Measurements from ENCODE around the gene POU6F1.

The POU6F1 gene

GRCh38 chr12:51209259-51209658 is 8.6 kb downstream of the POU6F1 start:
- Histone ChIP-seq H3K27ac (no peak overlapping the region), H3K4me2 (ENCODE audit: low read length) (no peak overlapping the region), H3K4me3 (ENCODE audit: low read depth, low read length) (no peak overlapping the region), H2AFZ (no peak overlapping the region), H3K36me3 (ENCODE audit: control insufficient read depth, insufficient read depth, low read length) (no peaks in the 10 kb centered on the region), H3K27me3 (ENCODE audit: control insufficient read depth, insufficient read depth, low read length) (no peaks in the 10 kb centered on the region), H3K9ac (no peak overlapping the region), H3K4me1 (no peaks in the 10 kb centered on the region), H3K9me3 (ENCODE audit: control insufficient read depth, low read length) (no peaks in the 10 kb centered on the region), H3K79me2 (no peaks in the 10 kb centered on the region)
- no peak for TF ChIP-seq CTCF (IDR thresholded peaks at IDR 0.05)

GRCh38 chr12:51208016-51208660 is 9.7 kb downstream of the POU6F1 start:
- Histone ChIP-seq H3K27ac (no peak overlapping the region), H2AFZ (no peak overlapping the region), H3K9ac (no peak overlapping the region), H3K4me2 (ENCODE audit: low read length) (no peak overlapping the region), H3K9me3 (ENCODE audit: control insufficient read depth, low read length) (no peaks in the 10 kb centered on the region), H3K4me3 (ENCODE audit: low read depth, low read length) (no peak overlapping the region), H3K36me3 (ENCODE audit: control insufficient read depth, insufficient read depth, low read length) (no peaks in the 10 kb centered on the region), H3K79me2 (no peaks in the 10 kb centered on the region), H3K27me3 (ENCODE audit: control insufficient read depth, insufficient read depth, low read length) (no peaks in the 10 kb centered on the region), H3K4me1 (no peaks in the 10 kb centered on the region)
- TF ChIP-seq CTCF (IDR thresholded peaks at IDR 0.05): no peak

GRCh38 chr12:51205350-51205749 is 12.5 kb downstream of the POU6F1 start:
- Histone ChIP-seq H3K4me2 (ENCODE audit: low read length) (no peak overlapping the region), H3K4me1 (no peaks in the 10 kb centered on the region), H3K9ac (no peak overlapping the region), H3K4me3 (ENCODE audit: low read depth, low read length) (no peak overlapping the region), H3K27me3 (ENCODE audit: control insufficient read depth, insufficient read depth, low read length) (no peaks in the 10 kb centered on the region), H3K9me3 (ENCODE audit: control insufficient read depth, low read length) (no peaks in the 10 kb centered on the region), H3K27ac (no peak overlapping the region), H2AFZ (no peak overlapping the region), H3K79me2 (no peaks in the 10 kb centered on the region), H3K36me3 (ENCODE audit: control insufficient read depth, insufficient read depth, low read length) (no peaks in the 10 kb centered on the region)
- TF ChIP-seq CTCF (IDR thresholded peaks at IDR 0.05): no peak

GRCh38 chr12:51202718-51203117 is 15.1 kb downstream of the POU6F1 start:
- TF ChIP-seq CTCF (IDR thresholded peaks at IDR 0.05): no peak

GRCh38 chr12:51200806-51201205 is 17.1 kb downstream of the POU6F1 start:
- H3K79me2 ChIP-seq: no peaks in the 10 kb centered on the region
- no peaks in the 10 kb centered on the region for H3K27me3 ChIP-seq (ENCODE audit: control insufficient read depth, insufficient read depth, low read length)
- H3K4me1 ChIP-seq: no peaks in the 10 kb centered on the region
- H3K27ac ChIP-seq: no peak overlapping the region
- no peaks in the 10 kb centered on the region for H3K36me3 ChIP-seq (ENCODE audit: control insufficient read depth, insufficient read depth, low read length)
- H3K9ac ChIP-seq: no peak overlapping the region
- no peak overlapping the region for H2AFZ ChIP-seq
- no peak for TF ChIP-seq CTCF (IDR thresholded peaks at IDR 0.05)
- no peak overlapping the region for H3K4me2 ChIP-seq (ENCODE audit: low read length)
- no peak overlapping the region for H3K4me3 ChIP-seq (ENCODE audit: low read depth, low read length)
- no peaks in the 10 kb centered on the region for H3K9me3 ChIP-seq (ENCODE audit: control insufficient read depth, low read length)

More at GRCh38 chr12:51202718-51203117, 15.1 kb downstream of the POU6F1 start:
- H3K4me2 ChIP-seq (ENCODE audit: low read length): no peak overlapping the region
- H3K79me2 ChIP-seq: no peaks in the 10 kb centered on the region
- no peaks in the 10 kb centered on the region for H3K36me3 ChIP-seq (ENCODE audit: control insufficient read depth, insufficient read depth, low read length)
- no peak overlapping the region for H3K27ac ChIP-seq
- no peaks in the 10 kb centered on the region for H3K9me3 ChIP-seq (ENCODE audit: control insufficient read depth, low read length)
- H3K4me1 ChIP-seq: no peaks in the 10 kb centered on the region
- H3K4me3 ChIP-seq (ENCODE audit: low read depth, low read length): no peak overlapping the region
- H2AFZ ChIP-seq: no peak overlapping the region
- no peak overlapping the region for H3K9ac ChIP-seq
- H3K27me3 ChIP-seq (ENCODE audit: control insufficient read depth, insufficient read depth, low read length): no peaks in the 10 kb centered on the region
